Panc1 (cell line): Measurements from ENCODE around the gene SPRYD4. TPM values are rescaled to one million over a fixed set of nuclear protein-coding genes. Genes with fewer than 3 reads are reported as not detected.
A peak's percentile ranks its signal among the peaks of the same experiment; 100 is the strongest.

Experiments used
- ATAC-seq: fragments of 200-7000 bp; cut with Tn5 transposase; 2 replicates; pipeline ENCODE4 v1.9.1; 2020; ENCODE audit warnings: mild to moderate bottlenecking, moderate library complexity
- BruUV-seq: library from RNA; stranded (reverse); fragments of 400-500 nt; replicated peaks from 2 replicates; lab custom pipeline; 2021; lab: Mats Ljungman, UMichigan
- CTCF ChIA-PET: fragments of 300-600 bp; sonication (Branson Sonifier 250); formaldehyde crosslinking; loops from one replicate; lab custom pipeline; 2022; ENCODE audit warnings: antibody characterized with exemption; lab: Charles Lee
- POLR2A ChIA-PET: fragments of 300-600 bp; sonication (Branson Sonifier 250); formaldehyde crosslinking; loops from one replicate; lab custom pipeline; 2022; ENCODE audit warnings: antibody characterized with exemption; lab: Charles Lee
- DNase-seq: peaks from one replicate; pipeline ENCODE4 v3.0.0-alpha.2; 2010; ENCODE audit warnings: low read depth, low spot score
- H3K27ac ChIP-seq: 2 replicates; pipeline ENCODE4 v1.5.1; 2011; ENCODE audit warnings: mild to moderate bottlenecking, low read length, inconsistent platforms
- H3K27me3 ChIP-seq: fragments of 200-500 bp; sonication (Bioruptor generic); 2 replicates; pipeline ENCODE4 v1.6.0; 2014; ENCODE audit warnings: low read length, inconsistent platforms; ENCODE audit not compliant: control insufficient read depth, insufficient read depth
- H3K36me3 ChIP-seq: fragments of 200-500 bp; sonication (Bioruptor generic); 2 replicates; pipeline ENCODE4 v1.5.1; 2014; ENCODE audit warnings: inconsistent platforms, mild to moderate bottlenecking, low read length, moderate library complexity; ENCODE audit not compliant: control insufficient read depth, insufficient read depth
- H3K4me1 ChIP-seq: 2 replicates; pipeline ENCODE4 v1.5.1; 2011; ENCODE audit warnings: inconsistent platforms, mild to moderate bottlenecking, low read length, moderate library complexity; ENCODE audit not compliant: control insufficient read depth, insufficient read depth
- H3K4me3 ChIP-seq, 2 experiments: 2 replicates each; pipeline ENCODE4 v1.5.1; 2011 to 2012; ENCODE audit warnings: low read depth in 2 of 2, low read length in 2 of 2, mild to moderate bottlenecking in 2 of 2, inconsistent platforms in 1 of 2, moderate library complexity in 1 of 2
- H3K9me3 ChIP-seq: fragments of 200-500 bp; sonication (Bioruptor generic); 2 replicates; pipeline ENCODE4 v1.5.1; 2014; ENCODE audit warnings: low read depth, mild to moderate bottlenecking, inconsistent platforms, low read length, moderate library complexity; ENCODE audit not compliant: control insufficient read depth, insufficient read depth
- POLR2AphosphoS5 ChIP-seq: IDR thresholded peaks from 2 replicates; pipeline ENCODE4 v1.6.1; 2012; ENCODE audit warnings: mild to moderate bottlenecking, low read depth, low read length, moderate library complexity
- SIN3A ChIP-seq: IDR thresholded peaks from 2 replicates; pipeline ENCODE4 v1.6.1; 2012; ENCODE audit warnings: low read depth, mild to moderate bottlenecking, low read length, moderate library complexity, borderline replicate concordance; ENCODE audit not compliant: insufficient read depth
- TCF7L2 ChIP-seq: IDR thresholded peaks from 2 replicates; pipeline ENCODE4 v1.6.1; 2011; ENCODE audit warnings: mild to moderate bottlenecking, low read depth, low read length, inconsistent platforms
- in situ Hi-C: cut with HindIII; loops from 2 replicates; pipeline ENCODE4 v1.10.0; 2016; ENCODE audit warnings: low sequenced_read_pairs, low pct_unique_long_range_greater_than_20kb
- intact Hi-C: fragments of 100-400 bp; cut with micrococcal nuclease; formaldehyde crosslinking; loops from one replicate; pipeline ENCODE4 v1.10.0; 2022; ENCODE audit not compliant: unreplicated experiment
- total RNA-seq: library from RNA; stranded (reverse); gene quantifications from one replicate; pipeline ENCODE4 v1.2.1, GENCODE V29; 2021; ENCODE audit not compliant: unreplicated experiment
- TF ChIP-seq, protein P1 (sequence below): fragments of 450-650 bp; IDR thresholded peaks from 2 replicates; pipeline ENCODE4 v1.5.1; 2017; ENCODE audit warnings: mild to moderate bottlenecking
- TF ChIP-seq, protein P2 (sequence below), 2 experiments: IDR thresholded peaks; 2 replicates each; pipeline ENCODE4 v1.6.1; 2011 to 2012; ENCODE audit warnings: low read depth in 2 of 2, control low read depth in 1 of 2, low read length in 1 of 2, mild to moderate bottlenecking in 1 of 2, moderate library complexity in 1 of 2; ENCODE audit not compliant: insufficient read depth in 1 of 2

The SPRYD4 gene
- total RNA-seq, 1 experiment from 2014 or later, result 3.7 TPM

GRCh38 chr12:56448860-56449621, 19.3 kb upstream of the SPRYD4 start, which contains the start of gene TIMELESS:
Gene TIMELESS, minus strand, starts transcription at chr12:56449426. Its CDS starts 15,256 bp downstream, at chr12:56434170.
- no peak for TF ChIP-seq SIN3A
- TF ChIP-seq POLR2AphosphoS5, result peak; percentile 90
- Histone ChIP-seq H3K27me3 (no peaks in the 10 kb centered on the region), H3K27ac (peak within 1 kb of the TSS; percentile 99), H3K4me1 (0 out of 2 replicates have a peak, but pooled peaks cover 5% of the 10 kb centered on the region), H3K36me3 (no peaks in the 10 kb centered on the region), H3K4me3 (peak within 1 kb of the TSS; percentile 72 to 84), H3K9me3 (no peaks in the 10 kb centered on the region)
- DNase-seq (peak; percentile 81), ATAC-seq (peak; percentile 99)
- CTCF ChIA-PET, result interaction anchor here (0.5 to 0.6 kb wide), 2 partner anchors 15 to 92 kb away, joined by 4 to 6 read pairs; no protein-coding TSS in a partner anchor
- POLR2A ChIA-PET, result no interaction called here
- intact Hi-C loops, result no loop called here
- BruUV-seq, result TSS peak; percentile 91
- in situ Hi-C loops, result no loop called here

- H3K27me3 ChIP-seq, result no peaks in the 10 kb centered on the region
- CTCF ChIA-PET, result interaction anchor here (0.6 kb wide), 1 partner anchor 92 kb away, joined by 6 read pairs; no protein-coding TSS in a partner anchor
- TSS peak; percentile 87 for BruUV-seq
- H3K4me3 ChIP-seq, result peak overlapping the region; percentile 72 to 84
- POLR2A ChIA-PET, result no interaction called here
- intact Hi-C loops, result no loop called here
- peak overlapping the region; percentile 99 for H3K27ac ChIP-seq
- in situ Hi-C loops, result no loop called here
- no peaks in the 10 kb centered on the region for H3K36me3 ChIP-seq
- DNase-seq, result no peak
- ATAC-seq, result peak; percentile 2; the same call in 1 of the 2 replicates
- no peaks in the 10 kb centered on the region for H3K9me3 ChIP-seq
- H3K4me1 ChIP-seq, result 0 out of 2 replicates have a peak, but pooled peaks cover 5% of the 10 kb centered on the region
- TF ChIP-seq, protein P1, sequence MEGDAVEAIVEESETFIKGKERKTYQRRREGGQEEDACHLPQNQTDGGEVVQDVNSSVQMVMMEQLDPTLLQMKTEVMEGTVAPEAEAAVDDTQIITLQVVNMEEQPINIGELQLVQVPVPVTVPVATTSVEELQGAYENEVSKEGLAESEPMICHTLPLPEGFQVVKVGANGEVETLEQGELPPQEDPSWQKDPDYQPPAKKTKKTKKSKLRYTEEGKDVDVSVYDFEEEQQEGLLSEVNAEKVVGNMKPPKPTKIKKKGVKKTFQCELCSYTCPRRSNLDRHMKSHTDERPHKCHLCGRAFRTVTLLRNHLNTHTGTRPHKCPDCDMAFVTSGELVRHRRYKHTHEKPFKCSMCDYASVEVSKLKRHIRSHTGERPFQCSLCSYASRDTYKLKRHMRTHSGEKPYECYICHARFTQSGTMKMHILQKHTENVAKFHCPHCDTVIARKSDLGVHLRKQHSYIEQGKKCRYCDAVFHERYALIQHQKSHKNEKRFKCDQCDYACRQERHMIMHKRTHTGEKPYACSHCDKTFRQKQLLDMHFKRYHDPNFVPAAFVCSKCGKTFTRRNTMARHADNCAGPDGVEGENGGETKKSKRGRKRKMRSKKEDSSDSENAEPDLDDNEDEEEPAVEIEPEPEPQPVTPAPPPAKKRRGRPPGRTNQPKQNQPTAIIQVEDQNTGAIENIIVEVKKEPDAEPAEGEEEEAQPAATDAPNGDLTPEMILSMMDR, result no peak
- TF ChIP-seq POLR2AphosphoS5 (no peak), TCF7L2 (no peak), SIN3A (no peak)
- TF ChIP-seq, protein P2, sequence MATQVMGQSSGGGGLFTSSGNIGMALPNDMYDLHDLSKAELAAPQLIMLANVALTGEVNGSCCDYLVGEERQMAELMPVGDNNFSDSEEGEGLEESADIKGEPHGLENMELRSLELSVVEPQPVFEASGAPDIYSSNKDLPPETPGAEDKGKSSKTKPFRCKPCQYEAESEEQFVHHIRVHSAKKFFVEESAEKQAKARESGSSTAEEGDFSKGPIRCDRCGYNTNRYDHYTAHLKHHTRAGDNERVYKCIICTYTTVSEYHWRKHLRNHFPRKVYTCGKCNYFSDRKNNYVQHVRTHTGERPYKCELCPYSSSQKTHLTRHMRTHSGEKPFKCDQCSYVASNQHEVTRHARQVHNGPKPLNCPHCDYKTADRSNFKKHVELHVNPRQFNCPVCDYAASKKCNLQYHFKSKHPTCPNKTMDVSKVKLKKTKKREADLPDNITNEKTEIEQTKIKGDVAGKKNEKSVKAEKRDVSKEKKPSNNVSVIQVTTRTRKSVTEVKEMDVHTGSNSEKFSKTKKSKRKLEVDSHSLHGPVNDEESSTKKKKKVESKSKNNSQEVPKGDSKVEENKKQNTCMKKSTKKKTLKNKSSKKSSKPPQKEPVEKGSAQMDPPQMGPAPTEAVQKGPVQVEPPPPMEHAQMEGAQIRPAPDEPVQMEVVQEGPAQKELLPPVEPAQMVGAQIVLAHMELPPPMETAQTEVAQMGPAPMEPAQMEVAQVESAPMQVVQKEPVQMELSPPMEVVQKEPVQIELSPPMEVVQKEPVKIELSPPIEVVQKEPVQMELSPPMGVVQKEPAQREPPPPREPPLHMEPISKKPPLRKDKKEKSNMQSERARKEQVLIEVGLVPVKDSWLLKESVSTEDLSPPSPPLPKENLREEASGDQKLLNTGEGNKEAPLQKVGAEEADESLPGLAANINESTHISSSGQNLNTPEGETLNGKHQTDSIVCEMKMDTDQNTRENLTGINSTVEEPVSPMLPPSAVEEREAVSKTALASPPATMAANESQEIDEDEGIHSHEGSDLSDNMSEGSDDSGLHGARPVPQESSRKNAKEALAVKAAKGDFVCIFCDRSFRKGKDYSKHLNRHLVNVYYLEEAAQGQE (IDR thresholded peaks at IDR 0.05; ENCODE audit: insufficient read depth in 1 of 2, low read depth in 2 of 2, low read length in 1 of 2), result no peak
Observed at GRCh38 chr12:56449622-56449984, 18.8 kb upstream of the SPRYD4 start.
